H1 (cell line): ENCODE data around the gene CACNB4. TPM values are rescaled to one million over a fixed set of nuclear protein-coding genes. Genes with fewer than 3 reads are reported as not detected.

ENCODE experiments used
- CTCF ChIA-PET: fragments of 300-600 bp; sonication (Branson Sonifier 250); formaldehyde crosslinking; loops from one replicate; lab custom pipeline; 2021; ENCODE audit not compliant: partially characterized antibody; lab: Charles Lee
- POLR2A ChIA-PET: fragments of 300-600 bp; sonication (Branson Sonifier 250); formaldehyde crosslinking; loops from one replicate; lab custom pipeline; 2021; ENCODE audit warnings: inconsistent platforms; ENCODE audit not compliant: partially characterized antibody; lab: Charles Lee
- DNase-seq, 2 experiments: peaks; one replicate each; pipeline versions ENCODE4 v3.0.0 to v3.0.0-alpha.2; 2010 to 2022; ENCODE audit warnings: low spot score in 2 of 2, low read depth in 1 of 2, mixed read lengths in 1 of 2
- FAIRE-seq: peaks from 2 replicates; lab custom pipeline; 2011; peaks lifted over from hg19 to GRCh38; lab: Jason Lieb, UNC
- H2AFZ ChIP-seq: 2 replicates; pipeline ENCODE4 v1.8.1; 2012; ENCODE audit warnings: low read length, inconsistent platforms
- H2AK5ac ChIP-seq: 2 replicates; pipeline ENCODE4 v1.6.1; 2013; ENCODE audit warnings: low read depth, low read length
- H2BK120ac ChIP-seq: replicated peaks from 2 replicates; pipeline ENCODE3; 2013; ENCODE audit warnings: low read depth, low read length, inconsistent platforms
- H2BK12ac ChIP-seq: 2 replicates; pipeline ENCODE4 v1.6.1; 2013; ENCODE audit warnings: low read depth, low read length
- H2BK15ac ChIP-seq: 2 replicates; pipeline ENCODE4 v1.6.1; 2013; ENCODE audit warnings: low read length
- H2BK20ac ChIP-seq: 2 replicates; pipeline ENCODE4 v1.6.1; 2013; ENCODE audit warnings: low read length
- H2BK5ac ChIP-seq: 2 replicates; pipeline ENCODE4 v1.6.1; 2013; ENCODE audit warnings: low read depth, low read length
- H3K14ac ChIP-seq: 2 replicates; pipeline ENCODE4 v1.6.1; 2013; ENCODE audit warnings: inconsistent platforms; ENCODE audit not compliant: insufficient read length
- H3K18ac ChIP-seq: 2 replicates; pipeline ENCODE4 v1.6.1; 2013; ENCODE audit warnings: low read length; ENCODE audit errors: extremely low read depth
- H3K23ac ChIP-seq: 2 replicates; pipeline ENCODE4 v1.6.1; 2013; ENCODE audit warnings: inconsistent platforms; ENCODE audit not compliant: insufficient read length
- H3K23me2 ChIP-seq: 2 replicates; pipeline ENCODE4 v1.6.1; 2013; ENCODE audit warnings: low read depth, low read length
- H3K27ac ChIP-seq: 2 replicates; pipeline ENCODE4 v1.6.1; 2011; ENCODE audit warnings: low read depth, low read length, inconsistent platforms
- H3K27me3 ChIP-seq, 4 experiments: replicated peaks in 1 of 4; 1 replicate in 1 of 4; 2 replicates in 3 of 4; pipeline versions ENCODE4 v1.6.1 to v1.8.1; 2011 to 2013; ENCODE audit warnings: low read length in 3 of 4, mild to moderate bottlenecking in 3 of 4, inconsistent platforms in 2 of 4, mixed read lengths in 2 of 4, moderate library complexity in 1 of 4; ENCODE audit not compliant: control insufficient read depth in 3 of 4, insufficient read depth in 3 of 4; ENCODE audit errors: extremely low read depth in 1 of 4
- H3K36me3 ChIP-seq, 4 experiments: 2 replicates each; pipeline versions ENCODE4 v1.6.1 to v1.8.1; 2011 to 2013; ENCODE audit warnings: mild to moderate bottlenecking in 4 of 4, low read length in 3 of 4, moderate library complexity in 2 of 4, control low read depth in 1 of 4, inconsistent platforms in 1 of 4; ENCODE audit not compliant: insufficient read depth in 4 of 4, control insufficient read depth in 2 of 4
- H3K4ac ChIP-seq: replicated peaks from 2 replicates; pipeline ENCODE3; 2013; ENCODE audit warnings: low read length, low read depth, mixed read lengths, inconsistent platforms; ENCODE audit not compliant: insufficient read length
- H3K4me1 ChIP-seq, 4 experiments: replicated peaks in 1 of 4; 1 replicate in 1 of 4; 2 replicates in 3 of 4; pipeline versions ENCODE4 v1.6.1 to v1.8.1; 2011 to 2013; ENCODE audit warnings: low read length in 3 of 4, inconsistent platforms in 2 of 4, mixed read lengths in 1 of 4; ENCODE audit not compliant: insufficient read depth in 4 of 4, control insufficient read depth in 3 of 4
- H3K4me2 ChIP-seq, 2 experiments: 2 replicates each; pipeline versions ENCODE4 v1.6.1 to v1.8.1; 2011 to 2013; ENCODE audit warnings: low read depth in 2 of 2, low read length in 2 of 2, control low read depth in 1 of 2, inconsistent platforms in 1 of 2, mild to moderate bottlenecking in 1 of 2; ENCODE audit not compliant: insufficient read depth in 1 of 2
- H3K4me3 ChIP-seq, 4 experiments: fragments of 200-600, 300-600 bp in 1 of 4; sonication (generic), shearing (Covaris generic), sonication (Bioruptor Twin) in 1 of 4; 2 replicates each; pipeline versions ENCODE4 v1.5.1 to v1.8.1; 2011 to 2016; ENCODE audit warnings: low read length in 4 of 4, low read depth in 3 of 4, control low read depth in 2 of 4, inconsistent platforms in 2 of 4, mild to moderate bottlenecking in 2 of 4, mixed read lengths in 1 of 4, moderate library complexity in 1 of 4; ENCODE audit not compliant: insufficient read depth in 2 of 4; ENCODE audit errors: extremely low read depth in 1 of 4
- H3K56ac ChIP-seq: replicated peaks from 2 replicates; pipeline ENCODE3; 2013; ENCODE audit warnings: low read depth, mild to moderate bottlenecking, mixed read lengths, low read length, inconsistent platforms; ENCODE audit not compliant: insufficient read length
- H3K79me1 ChIP-seq: 2 replicates; pipeline ENCODE4 v1.6.1; 2013; ENCODE audit warnings: low read depth, low read length, control low read depth
- H3K79me2 ChIP-seq, 2 experiments: 2 replicates each; pipeline versions ENCODE4 v1.6.1 to v1.8.1; 2012 to 2013; ENCODE audit warnings: low read length in 2 of 2, mild to moderate bottlenecking in 2 of 2, inconsistent platforms in 1 of 2; ENCODE audit not compliant: insufficient read depth in 2 of 2, control insufficient read depth in 1 of 2
- H3K9ac ChIP-seq, 4 experiments: replicated peaks in 1 of 4; 1 replicate in 1 of 4; 2 replicates in 3 of 4; pipeline versions ENCODE4 v1.6.1 to v1.8.1; 2011 to 2013; ENCODE audit warnings: low read depth in 3 of 4, low read length in 3 of 4, control low read depth in 2 of 4, mild to moderate bottlenecking in 2 of 4, moderate library complexity in 2 of 4, inconsistent platforms in 1 of 4; ENCODE audit errors: extremely low read depth in 1 of 4
- H3K9me3 ChIP-seq, 2 experiments: 2 replicates each; pipeline versions ENCODE4 v1.6.1 to v1.8.1; 2012 to 2013; ENCODE audit warnings: mild to moderate bottlenecking in 2 of 2, moderate library complexity in 2 of 2, control low read depth in 1 of 2, inconsistent platforms in 1 of 2, low read depth in 1 of 2, low read length in 1 of 2, mixed read lengths in 1 of 2; ENCODE audit not compliant: insufficient read depth in 2 of 2
- H4K20me1 ChIP-seq, 2 experiments: replicated peaks in 1 of 2; 2 replicates each; pipeline versions ENCODE3 to v1.8.1; 2011 to 2013; ENCODE audit warnings: inconsistent platforms in 2 of 2, low read length in 2 of 2, mild to moderate bottlenecking in 1 of 2; ENCODE audit not compliant: insufficient read depth in 2 of 2, control insufficient read depth in 1 of 2
- H4K5ac ChIP-seq: 2 replicates; pipeline ENCODE4 v1.6.1; 2013; ENCODE audit warnings: low read length, low read depth, mixed read lengths, inconsistent platforms; ENCODE audit not compliant: insufficient read length
- H4K8ac ChIP-seq: 2 replicates; pipeline ENCODE4 v1.8.0; 2013; ENCODE audit warnings: mild to moderate bottlenecking, moderate library complexity, low read length, inconsistent platforms; ENCODE audit not compliant: insufficient read depth; ENCODE audit errors: extremely low read depth
- H4K91ac ChIP-seq: replicated peaks from 2 replicates; pipeline ENCODE3; 2013; ENCODE audit warnings: low read length, mixed read lengths, inconsistent platforms; ENCODE audit not compliant: insufficient read length
- BCL11A ChIP-seq, 2 experiments: IDR thresholded peaks; one replicate each; pipeline ENCODE4 v1.6.1; 2011; ENCODE audit warnings: low read depth in 2 of 2, low read length in 2 of 2, mild to moderate bottlenecking in 2 of 2
- CBX5 ChIP-seq: fragments of 300-800, 300-1000 bp; sonication (generic); IDR thresholded peaks from 2 replicates; pipeline ENCODE4 v1.7.1; 2016; ENCODE audit warnings: antibody characterized with exemption, low read length, low read depth
- CBX8 ChIP-seq: fragments of 300-800, 300-1000 bp; sonication (generic); IDR thresholded peaks from 2 replicates; pipeline ENCODE4 v1.7.1; 2016; ENCODE audit warnings: low read depth, low read length, borderline replicate concordance
- CHD1 ChIP-seq: IDR thresholded peaks from 2 replicates; pipeline ENCODE4 v1.6.1; 2012; ENCODE audit warnings: low read depth, low read length, improper control_type of control experiment
- CHD2 ChIP-seq: IDR thresholded peaks from 2 replicates; pipeline ENCODE4 v1.6.1; 2012; ENCODE audit warnings: low read length, improper control_type of control experiment
- HDAC6 ChIP-seq: IDR thresholded peaks from one replicate; pipeline ENCODE4 v1.7.1; 2012; ENCODE audit warnings: low read depth, mild to moderate bottlenecking, inconsistent platforms, low read length, moderate library complexity
- JUND ChIP-seq: IDR thresholded peaks from 2 replicates; pipeline ENCODE4 v1.6.1; 2011; ENCODE audit warnings: mild to moderate bottlenecking, improper control_type of control experiment, low read length
- NANOG ChIP-seq: IDR thresholded peaks from 2 replicates; pipeline ENCODE4 v1.6.1; 2011; ENCODE audit warnings: low read length, low read depth, mild to moderate bottlenecking, inconsistent platforms; ENCODE audit not compliant: insufficient read depth, poor library complexity, severe bottlenecking
- RBBP5 ChIP-seq: IDR thresholded peaks from 2 replicates; pipeline ENCODE4 v1.7.1; 2012; ENCODE audit warnings: low read depth, mild to moderate bottlenecking, inconsistent platforms, low read length, moderate library complexity, borderline replicate concordance
- SIN3A ChIP-seq, 2 experiments: IDR thresholded peaks in 1 of 2; conservative IDR thresholded peaks in 1 of 2; 2 replicates each; pipeline ENCODE4 v1.6.1; 2011 to 2012; ENCODE audit warnings: low read length in 2 of 2, improper control_type of control experiment in 1 of 2, low read depth in 1 of 2, mild to moderate bottlenecking in 1 of 2
- SRF ChIP-seq: IDR thresholded peaks from 2 replicates; pipeline ENCODE4 v1.6.1; 2011; ENCODE audit warnings: mild to moderate bottlenecking, low read depth, low read length, moderate library complexity
- TAF7 ChIP-seq: optimal IDR thresholded peaks from 2 replicates; pipeline ENCODE3; 2011; ENCODE audit warnings: low read depth, mild to moderate bottlenecking, inconsistent platforms, low read length, moderate library complexity, borderline replicate concordance
- YY1 ChIP-seq: IDR thresholded peaks from 2 replicates; pipeline ENCODE4 v1.6.1; 2011; ENCODE audit warnings: low read depth, mild to moderate bottlenecking, low read length
- ZNF274 ChIP-seq: IDR thresholded peaks from 2 replicates; pipeline ENCODE4 v1.7.0; 2012; ENCODE audit warnings: low read length, borderline replicate concordance; ENCODE audit errors: extremely low read depth
- WGBS, 2 experiments: shearing (Covaris generic) in 1 of 2; methylation state at CpG; one replicate each; pipeline versions ENCODE4 v1.1.6 to v1.1.7; 2013 to 2015; ENCODE audit warnings: low lambda C conversion rate in 2 of 2, mixed read lengths in 2 of 2, inconsistent platforms in 1 of 2, low coverage in 1 of 2, missing lambda C conversion rate in 1 of 2; ENCODE audit not compliant: insufficient replicate concordance in 2 of 2, insufficient coverage in 1 of 2, insufficient read length in 1 of 2; ENCODE audit errors: extremely low coverage in 1 of 2, missing lambda C conversion rate in 1 of 2; 5-methylcytosine and 5-hydroxymethylcytosine counted together
- polyA plus RNA-seq, 7 experiments: library from polyadenylated mRNA; depleted of rRNA in 3 of 7; stranded (reverse) in 5 of 7; unstranded in 2 of 7; fragments of >200 nt in 5 of 7; fragments of 200-250 nt in 2 of 7; gene quantifications; 1 replicate in 5 of 7; 2 replicates in 1 of 7; 4 replicates in 1 of 7; pipeline versions ENCODE4 v1.2.1 to v1.2.3, GENCODE V29; 2011 to 2013; ENCODE audit warnings: missing spikeins in 2 of 7, mixed read lengths in 2 of 7
- total RNA-seq: library from RNA; stranded (reverse); fragmentation: NEBNext Ultra II Directional; extraction: Animal tissue kit (Norgen Biotek cat#: 25700); gene quantifications from 2 replicates; pipeline ENCODE4 v1.2.1, GENCODE V29; 2021

The CACNB4 gene
- total and polyA plus RNA-seq, 2 of the 8 experiments (the other 6 are each of a cell fraction or from before 2014, with no cell fraction given) = 2.0 to 4.0 TPM

- FAIRE-seq (no peak), DNase-seq (no peak)
- CTCF ChIA-PET = interaction anchor here (0.6 to 1.1 kb wide), 3 partner anchors 76 to 159 kb away, joined by 3 to 7 read pairs (median 3); no protein-coding TSS in a partner anchor
- H3K4me1 ChIP-seq = peaks cover 0 to 5% (median under 1%) of the 10 kb centered on the region in 4 experiments; a peak in 3 of 7 replicates
- POLR2A ChIA-PET = no interaction called here
- TF ChIP-seq ZNF274 (no peak), SIN3A (conservative IDR thresholded peaks at IDR 0.05 in 1 of 2, IDR thresholded peaks at IDR 0.05 in 1 of 2; ENCODE audit: low read depth in 1 of 2, low read length in 2 of 2) (no peak), SRF (no peak), CBX5 (no peak), CHD2 (no peak), TAF7 (no peak), HDAC6 (no peak), RBBP5 (no peak), CHD1 (no peak), CBX8 (no peak), YY1 (no peak), JUND (no peak), NANOG (no peak), BCL11A (IDR thresholded peaks at IDR 0.05; ENCODE audit: low read depth in 2 of 2, low read length in 2 of 2) (no peak)
- H4K8ac ChIP-seq = no peak overlapping the region
- H3K56ac ChIP-seq = no peak overlapping the region
- no peak overlapping the region for H3K27ac ChIP-seq
- WGBS, 2 experiments = 98% methylated on average over 3 of the region's 3 CpGs; no CpG with 5 or more reads in 1 of the 2 experiments
- H3K9ac ChIP-seq = no peak overlapping the region
- no peaks in the 10 kb centered on the region for H3K27me3 ChIP-seq
- no peaks in the 10 kb centered on the region for H3K79me2 ChIP-seq
- no peak overlapping the region for H3K23ac ChIP-seq
- H3K4me3 ChIP-seq = no peak overlapping the region
- H3K4me2 ChIP-seq = no peak overlapping the region
- H4K91ac ChIP-seq = no peak overlapping the region
- no peak overlapping the region for H3K4ac ChIP-seq
- H3K36me3 ChIP-seq = no peaks in the 10 kb centered on the region
- H4K5ac ChIP-seq = no peak overlapping the region
- no peaks in the 10 kb centered on the region for H3K79me1 ChIP-seq
- H3K14ac ChIP-seq = no peak overlapping the region
- H4K20me1 ChIP-seq = no peaks in the 10 kb centered on the region
- no peaks in the 10 kb centered on the region for H3K23me2 ChIP-seq
- H3K18ac ChIP-seq = no peak overlapping the region
- H3K9me3 ChIP-seq = no peaks in the 10 kb centered on the region
- H2BK15ac ChIP-seq = no peak overlapping the region
- H2BK120ac ChIP-seq = no peak overlapping the region
- H2BK12ac ChIP-seq = no peak overlapping the region
- H2BK5ac ChIP-seq = no peak overlapping the region
- no peak overlapping the region for H2BK20ac ChIP-seq
- no peak overlapping the region for H2AK5ac ChIP-seq
- no peak overlapping the region for H2AFZ ChIP-seq
These were observed 15.5 kb upstream of the CACNB4 start for GRCh38 chr2:152114366-152114765.
